ENCODE results near the gene PPP1R9B.
A peak's percentile ranks its signal among the peaks of the same experiment; 100 is the strongest.

The PPP1R9B gene

DNA sequence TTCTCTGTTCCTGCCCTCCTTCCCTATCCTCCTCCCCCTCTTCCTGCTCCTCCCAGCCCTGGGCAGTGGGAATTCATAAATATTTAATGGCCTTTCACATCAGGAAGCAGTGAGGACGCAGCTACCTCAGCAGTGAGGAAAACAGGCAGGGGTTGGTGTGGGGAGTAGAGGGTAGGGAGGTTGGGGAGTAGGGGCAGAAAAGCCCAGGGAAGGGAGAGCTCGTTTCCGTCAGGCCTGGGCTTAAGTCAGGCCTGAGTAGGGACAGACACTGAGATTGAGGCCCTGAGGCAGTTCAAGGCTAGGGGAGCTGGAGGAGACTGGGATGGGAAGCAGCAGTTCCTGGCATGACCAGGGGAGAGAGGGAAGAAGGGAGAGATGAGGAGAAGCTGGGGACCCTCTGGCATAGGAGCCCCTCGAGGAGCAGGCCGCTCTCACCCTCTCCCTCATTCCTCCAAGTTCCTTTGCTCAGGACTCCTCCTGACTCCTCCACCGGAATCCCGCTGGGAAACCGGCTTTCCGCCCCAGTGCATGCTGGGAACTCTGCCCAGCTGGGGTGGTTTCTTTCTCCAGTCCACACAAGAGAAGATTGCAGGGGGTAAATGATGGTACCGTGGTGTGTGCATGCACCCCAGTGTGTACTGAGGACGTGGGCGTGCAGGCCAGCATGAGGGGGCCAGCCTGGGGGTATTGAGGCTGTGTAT is 26.7 kb downstream of the PPP1R9B start:
- DNase-seq: no peak

DNA sequence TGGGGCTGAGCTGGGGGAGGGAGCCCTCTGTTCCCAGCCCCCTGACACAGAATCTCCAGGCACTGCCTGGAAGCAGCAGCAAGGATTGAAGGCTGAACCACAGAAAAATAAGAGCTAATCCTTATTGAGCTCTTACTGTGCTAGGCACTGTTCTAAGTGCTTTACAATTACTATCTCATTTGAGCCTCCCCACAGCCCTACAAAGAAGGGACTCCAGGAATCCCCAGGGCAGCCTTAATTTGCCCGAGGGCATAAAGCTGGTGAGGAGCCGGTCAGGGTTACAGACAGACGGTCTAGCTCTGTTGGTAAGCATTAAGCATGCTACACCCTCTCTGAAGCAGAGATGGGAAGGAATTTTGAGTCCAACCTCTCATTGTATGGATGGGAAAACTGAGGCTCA is 27.5 kb downstream of the PPP1R9B start:
- DNase-seq: no peak

DNA sequence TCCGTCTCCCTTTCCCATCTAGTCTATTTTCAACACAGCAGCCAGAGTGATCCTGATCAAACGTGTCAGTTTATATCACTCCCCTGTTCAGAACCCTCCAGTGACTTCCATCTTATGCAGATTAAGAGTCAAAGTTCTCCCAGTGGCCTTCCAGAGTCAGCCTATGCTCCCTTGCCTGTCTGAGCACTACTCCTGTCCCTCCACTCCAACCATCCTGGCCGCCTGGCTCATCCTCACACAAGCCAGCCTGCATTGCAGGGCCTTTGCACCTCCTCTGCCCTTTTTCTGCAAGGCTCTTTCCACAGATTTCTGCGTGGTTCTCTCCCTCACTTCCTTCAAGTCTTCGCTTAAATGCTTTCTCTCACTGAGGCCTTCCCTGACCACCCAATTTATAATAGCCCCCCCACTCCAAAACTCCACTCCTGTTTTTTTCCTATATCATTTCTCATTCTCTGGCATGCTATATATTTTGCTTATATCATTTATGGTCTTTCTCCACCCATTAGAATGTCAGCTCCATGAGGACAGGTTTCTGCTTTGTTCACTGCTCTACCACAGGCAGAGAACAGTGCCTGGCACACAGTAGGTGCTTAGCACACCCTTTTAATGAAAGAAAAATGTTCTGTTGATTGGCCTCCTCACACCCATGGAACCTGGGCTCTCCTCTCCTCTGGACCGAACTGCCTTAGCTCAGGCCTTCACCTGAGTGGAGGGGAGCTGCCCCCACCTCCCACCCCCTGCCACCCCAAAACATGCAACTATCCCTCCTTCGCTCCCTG is 29.8 kb downstream of the PPP1R9B start:
- no peak for DNase-seq

DNA sequence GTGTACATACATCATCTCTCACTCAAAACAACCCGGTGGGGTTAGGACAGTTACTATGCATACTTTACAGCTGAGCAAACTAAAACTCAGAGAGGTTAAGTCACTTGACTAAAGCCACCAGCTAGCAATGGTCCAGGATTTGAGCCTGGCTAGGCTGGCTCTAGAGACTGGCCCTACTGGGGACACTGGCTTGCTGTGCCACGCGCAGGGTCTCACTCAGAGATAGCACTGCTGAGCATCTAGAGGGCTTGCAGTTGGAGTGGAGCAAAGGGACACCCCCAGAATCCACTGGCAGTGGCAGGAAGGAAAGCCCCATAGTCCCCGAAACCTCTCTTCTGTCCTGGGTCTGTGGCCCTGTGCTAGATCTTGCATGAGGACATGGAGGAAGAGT is 31.7 kb downstream of the PPP1R9B start:
- DNase-seq: no peak

DNA sequence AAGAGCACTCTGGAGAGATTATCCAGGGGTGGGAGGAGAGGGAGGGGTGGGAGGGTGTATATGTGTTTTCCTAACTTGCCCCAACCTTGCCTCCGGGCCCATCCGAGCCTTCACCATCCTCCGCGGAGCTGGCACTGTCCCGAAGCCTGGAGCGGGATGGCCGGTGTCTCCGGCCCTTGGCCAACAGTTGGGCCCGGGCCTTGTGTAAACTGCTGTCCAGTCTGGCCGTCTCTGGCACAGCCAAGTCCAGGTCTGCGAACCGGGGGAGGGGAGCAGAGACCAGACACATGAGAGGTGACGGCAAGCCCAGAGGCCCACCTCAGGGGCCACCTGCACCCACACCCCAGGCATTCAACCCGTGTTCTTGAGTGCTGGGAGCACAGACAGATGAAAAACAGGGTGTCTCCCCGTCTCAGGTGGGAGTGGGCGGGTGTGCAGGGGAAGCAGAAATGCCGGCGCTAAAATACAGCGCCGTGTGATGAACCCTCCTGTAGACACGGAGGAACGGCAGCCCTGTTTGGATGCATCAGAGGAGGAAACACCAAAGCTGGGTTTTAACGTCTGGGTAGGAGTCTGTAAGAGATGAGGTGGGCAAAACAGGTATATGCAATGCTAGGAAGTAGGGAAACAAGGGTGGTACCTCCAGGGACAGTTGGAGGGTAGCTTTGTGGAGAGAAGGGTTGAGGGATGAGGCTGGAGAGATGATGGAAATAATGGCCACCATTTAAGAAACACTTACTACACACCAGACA is 32.2 kb downstream of the PPP1R9B start:
- DNase-seq: no peak

DNA sequence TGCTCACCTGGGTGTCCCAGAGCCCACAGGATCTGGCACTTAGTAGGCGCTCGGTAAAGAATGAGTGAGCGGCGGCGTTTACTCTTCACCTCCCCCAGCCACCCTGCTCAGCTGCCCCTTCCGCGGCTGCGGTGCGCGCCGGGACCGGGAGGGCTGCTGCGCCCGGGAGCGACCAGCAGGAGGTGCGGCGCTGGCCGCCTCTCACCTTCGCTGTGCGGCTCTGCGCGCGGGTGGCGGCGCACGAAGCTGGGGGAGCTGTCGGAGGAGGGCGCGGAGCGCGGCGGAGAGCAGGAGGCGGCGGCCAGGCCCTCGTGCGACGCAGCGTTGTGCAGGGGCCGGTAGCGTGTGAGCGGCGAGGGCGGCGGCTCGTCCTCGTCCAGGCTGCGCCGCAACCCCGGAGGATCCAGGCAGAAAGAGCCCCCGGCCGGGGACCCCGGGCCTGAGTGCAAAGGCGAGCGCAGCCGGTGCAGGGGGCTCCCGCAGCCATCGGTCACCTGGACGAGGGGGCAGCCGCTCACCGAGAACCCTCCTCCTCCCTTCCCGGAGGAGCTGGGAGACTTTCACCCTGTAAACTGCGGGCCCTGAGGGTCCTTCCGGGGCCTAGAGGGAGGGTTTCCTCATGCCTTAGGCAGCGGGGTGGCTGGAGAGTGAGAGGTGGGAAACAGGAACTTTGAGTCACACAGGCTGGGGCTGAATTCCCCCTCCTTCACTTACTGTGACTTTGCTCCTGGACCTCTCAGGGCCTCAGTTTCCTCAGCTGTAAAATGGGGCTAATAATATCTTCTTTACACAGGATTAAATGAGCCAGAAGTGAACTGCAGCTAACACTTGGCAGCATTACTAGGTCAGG is 33.0 kb downstream of the PPP1R9B start:
- peak; percentile 32 for DNase-seq

DNA sequence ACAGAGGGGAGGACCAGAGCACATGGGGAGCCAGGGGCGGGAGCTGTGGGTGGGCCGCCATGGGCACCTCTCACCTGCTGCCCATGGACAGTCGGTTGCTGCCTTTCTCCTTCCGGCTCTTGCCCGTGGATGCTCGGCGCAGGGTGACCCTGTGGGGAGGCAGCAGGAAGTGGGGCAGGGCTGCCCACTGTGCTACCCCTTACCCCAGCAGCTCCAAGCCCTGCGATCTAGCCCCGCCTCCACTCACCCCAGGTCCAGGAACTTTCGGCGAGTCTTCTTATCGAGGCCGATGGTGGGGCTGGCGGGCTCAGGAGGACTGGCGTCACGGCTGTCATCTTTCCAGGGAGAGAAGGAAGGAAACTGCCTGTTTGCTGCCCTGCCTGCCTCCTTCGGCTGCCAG is 34.7 kb downstream of the PPP1R9B start:
- no peak for DNase-seq

DNA sequence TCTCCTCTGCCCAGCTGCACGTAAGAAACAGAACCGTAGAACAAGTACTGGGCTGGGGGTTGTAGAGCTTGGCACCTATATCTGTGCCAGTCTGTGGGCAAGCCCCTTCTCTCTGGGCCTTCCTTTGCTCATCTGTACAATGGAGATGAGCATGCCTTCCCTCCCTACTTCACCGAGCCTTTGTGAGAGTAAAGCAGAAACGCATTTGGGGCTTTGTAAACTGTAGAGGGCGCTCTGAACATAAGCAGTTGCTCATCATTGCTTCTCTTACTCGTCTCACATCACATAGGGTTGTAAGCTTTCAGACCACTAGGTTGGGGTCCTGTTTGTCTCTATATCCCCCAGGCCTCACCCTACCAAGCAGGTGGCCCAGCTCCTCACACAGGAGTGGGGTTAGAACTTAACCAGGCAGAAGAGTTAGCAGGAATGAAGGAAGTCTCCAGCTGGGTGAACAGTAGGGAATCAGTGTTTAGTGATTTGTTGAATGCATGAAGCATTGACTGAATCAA is 35.6 kb downstream of the PPP1R9B start:
- DNase-seq: peak; percentile 49

DNA sequence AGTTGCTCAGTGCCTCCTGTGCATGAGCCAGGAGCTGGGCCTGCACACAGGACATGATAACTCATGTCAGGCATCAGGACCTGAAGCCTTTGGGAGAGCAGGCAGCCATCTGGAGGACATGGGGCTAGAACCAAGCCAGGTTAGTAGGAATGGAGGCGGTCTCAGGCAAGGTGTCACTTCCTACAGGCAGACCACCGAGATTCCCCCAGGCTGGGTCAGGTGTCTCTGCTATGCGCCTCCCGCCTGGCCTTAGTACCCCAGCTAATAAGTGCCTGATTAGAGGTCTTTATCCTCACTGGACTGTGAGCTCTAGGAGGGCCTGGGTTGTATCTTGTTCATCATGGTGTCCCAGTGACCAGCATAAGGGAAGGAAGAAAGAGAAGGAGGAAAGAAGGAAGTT is 36.1 kb downstream of the PPP1R9B start:
- DNase-seq: no peak

DNA sequence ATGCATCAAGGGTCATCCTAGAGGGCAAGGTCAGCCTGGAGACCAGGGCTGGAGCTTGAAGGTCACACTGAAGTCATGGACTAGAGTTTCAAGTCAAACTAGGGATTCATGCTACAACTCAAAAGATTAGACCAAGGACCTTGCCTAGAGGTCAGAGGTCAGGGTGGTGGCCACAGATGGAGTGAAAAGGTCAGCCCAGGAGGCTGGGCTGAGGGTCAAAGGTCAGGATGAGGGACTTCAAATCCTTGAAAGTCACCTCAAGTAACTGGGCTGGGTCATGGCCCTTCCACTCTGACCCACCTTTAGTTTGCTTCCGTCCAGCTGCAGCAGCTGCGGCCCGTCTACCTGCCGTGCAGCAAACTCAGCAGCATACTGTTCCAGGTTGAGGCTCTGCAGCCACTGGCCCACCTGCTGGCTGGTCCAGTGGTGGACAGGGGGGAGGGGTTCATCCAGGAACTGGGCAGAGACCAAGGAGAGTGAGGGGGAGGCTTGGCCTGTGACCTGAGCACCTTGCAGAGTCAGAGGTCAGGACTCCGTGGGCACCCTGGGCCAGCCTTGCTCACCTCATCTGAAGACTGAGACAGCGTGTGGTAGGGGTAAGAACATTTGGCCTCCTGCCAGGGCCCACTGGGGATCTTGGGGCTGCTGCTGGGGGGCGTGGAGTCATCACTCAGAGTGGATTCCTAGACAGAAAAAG is 36.7 kb downstream of the PPP1R9B start:
- DNase-seq: no peak

DNA sequence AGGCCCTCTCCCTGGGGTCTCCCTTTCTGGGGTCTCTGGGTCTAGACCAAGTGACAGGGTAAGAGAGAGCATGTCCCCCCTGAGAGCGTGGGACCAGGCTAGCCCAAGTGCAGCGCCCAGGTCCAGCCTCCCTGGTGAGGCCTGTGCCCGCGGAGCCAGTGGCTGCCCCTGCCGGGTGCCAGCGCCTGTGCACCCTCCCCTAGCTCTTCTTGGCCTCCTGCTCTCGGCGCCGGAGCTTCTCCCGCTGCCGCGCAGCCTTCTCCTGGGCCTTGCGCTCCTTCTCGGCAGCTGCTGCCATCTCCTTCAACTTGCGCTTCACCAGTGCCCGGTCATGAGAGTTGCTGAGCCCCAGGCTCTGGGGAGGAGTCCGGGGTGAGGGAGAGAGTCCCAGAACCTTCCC is 37.8 kb downstream of the PPP1R9B start:
- DNase-seq: no peak

DNA sequence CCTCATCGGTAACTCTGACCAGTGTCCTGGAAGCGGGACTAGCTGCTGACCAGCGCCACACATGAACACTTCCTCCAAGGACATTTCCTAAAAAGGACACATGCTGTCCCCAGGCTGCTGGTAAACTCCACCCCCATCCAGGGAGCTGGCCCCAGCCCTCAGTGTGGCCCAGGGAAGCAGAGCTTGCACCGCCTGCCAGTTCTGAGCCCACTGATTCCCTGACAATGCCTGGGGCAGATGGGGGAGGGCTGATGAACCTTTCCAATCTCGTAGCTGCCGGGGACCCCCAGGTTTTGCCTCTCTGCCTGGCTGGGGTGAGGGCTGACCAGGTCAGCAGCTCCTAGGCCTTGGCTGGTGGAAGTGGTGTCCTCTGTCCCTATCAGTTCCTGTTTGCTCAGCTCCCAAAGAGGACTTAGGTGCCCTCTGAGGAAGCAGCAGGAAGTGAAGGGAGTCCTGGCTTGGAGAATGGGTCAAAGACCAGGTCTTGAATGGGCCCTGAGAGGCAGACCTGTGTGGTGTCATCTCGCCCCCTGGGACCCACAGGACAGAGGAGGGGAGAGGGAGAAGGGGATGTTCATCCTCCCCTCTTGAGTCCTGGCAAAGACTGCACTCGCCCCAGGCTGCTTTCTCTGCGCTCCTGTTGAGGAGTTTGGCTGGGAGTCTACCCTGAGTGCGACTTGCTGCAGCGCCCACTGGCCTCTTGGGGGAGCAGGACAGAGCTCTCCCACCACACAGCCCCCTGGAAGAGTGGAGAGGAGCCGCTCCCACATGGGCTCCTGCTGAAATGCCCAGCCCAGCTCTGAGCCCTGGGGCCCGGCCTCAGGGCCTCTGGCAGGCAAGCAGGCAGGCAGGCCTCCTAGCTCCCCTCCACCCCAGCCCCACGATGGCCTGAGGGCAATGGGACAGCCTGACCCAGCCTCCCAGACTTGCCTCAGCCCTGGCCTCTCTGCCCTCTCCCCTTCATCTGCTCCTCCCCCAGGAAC is 38.5 kb downstream of the PPP1R9B start:
- no peak for DNase-seq

DNA sequence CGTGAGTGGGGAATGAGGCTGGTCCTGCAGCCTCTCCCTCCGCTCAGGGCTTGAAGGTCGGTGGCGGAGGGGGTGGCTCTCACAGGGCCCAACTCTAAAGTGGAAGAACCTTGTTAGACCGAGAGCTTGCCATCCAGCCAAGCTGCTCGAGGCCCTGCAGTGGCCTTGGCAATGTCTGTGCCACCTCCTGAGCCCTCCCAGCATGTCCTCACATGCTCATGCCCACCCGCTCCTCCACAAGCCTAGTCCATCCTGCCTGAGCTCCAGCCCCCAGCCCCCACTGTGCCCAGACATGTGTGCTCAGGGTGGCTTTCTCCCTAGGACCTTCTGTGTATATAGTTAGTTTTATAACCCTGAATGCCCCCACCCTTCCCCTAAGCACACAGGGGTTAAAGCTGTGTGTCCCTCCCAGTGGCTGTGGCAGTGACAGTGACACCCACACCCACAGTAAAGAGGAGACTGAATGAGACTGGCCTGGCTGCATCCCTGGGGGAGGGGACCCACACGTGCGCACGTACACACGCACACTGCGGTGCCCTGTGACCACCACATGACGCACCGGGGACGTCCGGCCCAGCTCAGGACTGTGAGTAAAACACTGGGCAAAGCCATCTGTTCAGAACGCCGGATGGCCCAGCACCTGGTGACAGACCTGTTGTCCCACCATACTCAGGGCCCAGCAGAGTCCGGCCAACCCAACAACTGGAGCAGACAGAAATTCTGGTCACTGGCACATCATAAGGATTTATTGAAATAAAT is 39.7 kb downstream of the PPP1R9B start:
- DNase-seq: no peak

DNA sequence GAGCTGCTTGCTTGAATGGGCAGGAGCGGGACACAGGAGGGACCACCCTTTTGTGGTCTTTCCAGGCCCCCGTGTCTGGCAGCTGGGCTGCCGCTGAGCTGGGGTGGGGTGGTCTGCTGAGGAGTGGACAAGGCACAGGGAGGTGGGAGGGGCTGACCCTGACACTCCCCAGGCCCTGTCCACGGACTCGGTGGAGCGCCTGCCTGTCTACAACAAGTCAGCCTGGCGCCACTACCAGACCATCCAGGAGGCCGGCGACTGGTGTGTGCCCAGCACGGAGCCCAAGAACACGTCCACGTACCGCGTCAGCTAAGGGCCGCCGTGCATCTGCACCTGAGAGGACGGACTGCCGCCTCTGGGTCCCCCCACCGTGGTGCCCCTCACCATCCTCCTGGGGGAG is 40.7 kb downstream of the PPP1R9B start:
- no peak for DNase-seq

DNA sequence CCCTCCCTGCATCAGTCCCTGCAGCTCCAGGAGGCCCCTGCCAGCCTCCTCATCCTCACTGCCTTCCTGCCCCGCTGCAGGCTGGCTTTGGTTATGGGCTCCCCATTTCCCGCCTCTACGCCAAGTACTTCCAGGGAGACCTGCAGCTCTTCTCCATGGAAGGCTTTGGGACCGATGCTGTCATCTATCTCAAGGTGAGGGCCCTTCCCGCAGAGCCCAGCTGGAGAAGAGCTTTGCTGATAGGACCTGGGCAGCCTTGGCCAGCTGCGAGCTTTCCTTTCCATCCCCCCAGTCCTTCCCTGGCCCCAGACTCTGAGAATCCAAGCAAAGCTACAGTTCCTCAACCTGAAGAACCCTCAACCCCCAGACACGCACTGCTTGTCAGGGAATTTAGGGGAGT is 41.3 kb downstream of the PPP1R9B start:
- DNase-seq: no peak

DNA sequence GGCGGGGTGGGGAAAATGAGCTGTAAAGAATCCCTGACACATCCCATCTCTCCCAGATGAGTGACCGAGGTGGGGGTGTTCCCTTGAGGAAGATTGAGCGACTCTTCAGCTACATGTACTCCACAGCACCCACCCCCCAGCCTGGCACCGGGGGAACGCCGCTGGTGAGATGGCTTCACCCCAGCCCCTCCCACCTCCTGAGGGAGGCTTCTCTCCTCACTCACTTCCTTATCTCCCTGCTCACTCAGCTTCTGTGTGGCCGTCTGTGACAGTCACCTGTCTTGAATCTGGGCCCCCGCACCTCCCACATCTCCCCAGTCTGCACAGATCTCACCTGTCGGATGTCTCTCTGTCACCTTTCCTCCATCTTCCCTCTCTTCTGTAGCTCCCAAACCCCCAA is 41.9 kb downstream of the PPP1R9B start:
- DNase-seq: no peak

DNA sequence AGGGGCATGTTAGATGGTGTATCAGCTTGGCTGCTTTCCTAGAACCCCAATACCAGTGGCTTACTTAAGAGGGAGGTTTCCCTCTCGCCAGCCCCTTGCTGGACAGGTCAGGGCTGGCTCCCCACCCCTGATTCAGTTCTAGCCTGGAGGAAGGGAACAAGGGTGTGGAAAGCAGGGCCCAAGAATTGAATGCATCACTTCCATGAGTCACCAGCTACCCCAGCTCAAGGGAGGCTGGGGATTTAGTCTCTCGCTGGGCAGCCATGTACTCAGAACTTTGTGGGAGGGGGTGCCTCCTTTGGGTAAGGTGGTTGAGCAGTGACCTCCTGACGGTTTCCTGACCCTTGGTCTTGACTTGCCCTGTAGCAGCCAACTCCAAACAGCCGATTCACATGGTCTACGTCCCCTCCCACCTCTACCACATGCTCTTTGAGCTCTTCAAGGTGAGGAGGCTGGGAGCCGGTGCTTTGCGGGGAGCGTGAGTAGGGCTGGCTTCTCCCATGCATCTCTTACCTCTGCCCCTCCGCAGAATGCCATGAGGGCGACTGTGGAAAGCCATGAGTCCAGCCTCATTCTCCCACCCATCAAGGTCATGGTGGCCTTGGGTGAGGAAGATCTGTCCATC is 42.6 kb downstream of the PPP1R9B start:
- DNase-seq: no peak

DNA sequence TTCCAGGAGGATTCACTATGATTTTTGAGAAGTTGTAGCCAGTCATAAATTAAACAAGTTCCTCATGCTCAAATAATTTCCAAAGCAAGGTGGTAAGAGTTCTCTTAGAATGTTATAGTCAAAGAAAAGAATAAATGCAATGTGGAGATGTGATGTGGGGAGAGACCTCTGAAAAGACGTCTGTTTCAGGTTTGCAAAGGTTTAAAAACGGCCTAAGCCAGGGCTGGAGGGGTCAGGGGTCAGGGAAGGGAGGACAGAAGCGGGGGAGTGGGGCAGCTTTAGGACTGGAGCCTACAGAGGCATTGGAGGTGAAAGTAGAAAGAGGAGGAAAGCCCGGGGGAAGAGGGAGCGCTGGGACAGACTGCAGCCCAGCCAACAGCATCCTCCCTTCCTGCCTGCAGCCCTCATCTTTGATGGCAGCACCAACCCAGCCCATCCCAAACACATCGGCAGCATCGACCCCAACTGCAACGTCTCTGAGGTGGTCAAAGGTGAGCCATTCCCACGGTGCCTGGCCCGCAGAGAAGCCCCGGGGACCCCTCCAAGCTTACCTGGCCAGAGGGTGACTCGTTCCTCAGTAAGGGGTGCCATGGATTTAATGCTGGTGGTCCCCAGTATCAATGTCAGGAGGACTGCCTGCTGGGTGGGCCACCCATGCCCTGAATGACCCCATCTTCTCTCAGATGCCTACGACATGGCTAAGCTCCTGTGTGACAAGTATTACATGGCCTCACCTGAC is 43.9 kb downstream of the PPP1R9B start:
- DNase-seq: no peak

DNA sequence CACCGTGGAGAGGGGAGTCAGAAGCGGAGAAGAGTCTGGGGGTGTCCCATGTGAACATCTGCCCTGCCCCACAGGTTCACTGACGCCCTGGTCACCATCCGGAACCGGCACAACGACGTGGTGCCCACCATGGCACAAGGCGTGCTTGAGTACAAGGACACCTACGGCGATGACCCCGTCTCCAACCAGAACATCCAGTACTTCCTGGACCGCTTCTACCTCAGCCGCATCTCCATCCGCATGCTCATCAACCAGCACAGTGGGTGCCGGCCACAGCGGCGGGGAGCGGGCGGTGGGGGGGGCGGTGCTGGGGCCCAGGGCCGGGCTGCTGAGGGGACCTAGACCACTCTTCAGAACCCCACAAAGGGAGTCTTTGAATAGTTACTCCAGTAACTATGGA is 44.7 kb downstream of the PPP1R9B start:
- no peak for DNase-seq
